ENCODE measurements around the gene TRIML2. TPM values are rescaled to one million over a fixed set of nuclear protein-coding genes. Genes with fewer than 3 reads are reported as not detected.
"Not testable (repeated sequence)": the region's sequence is repeated elsewhere in the genome, so short reads cannot be mapped to it uniquely, and the experiment has no call there.

Gene TRIML2
- total RNA-seq, 1 donor from 2014 or later = not detected

DNA sequence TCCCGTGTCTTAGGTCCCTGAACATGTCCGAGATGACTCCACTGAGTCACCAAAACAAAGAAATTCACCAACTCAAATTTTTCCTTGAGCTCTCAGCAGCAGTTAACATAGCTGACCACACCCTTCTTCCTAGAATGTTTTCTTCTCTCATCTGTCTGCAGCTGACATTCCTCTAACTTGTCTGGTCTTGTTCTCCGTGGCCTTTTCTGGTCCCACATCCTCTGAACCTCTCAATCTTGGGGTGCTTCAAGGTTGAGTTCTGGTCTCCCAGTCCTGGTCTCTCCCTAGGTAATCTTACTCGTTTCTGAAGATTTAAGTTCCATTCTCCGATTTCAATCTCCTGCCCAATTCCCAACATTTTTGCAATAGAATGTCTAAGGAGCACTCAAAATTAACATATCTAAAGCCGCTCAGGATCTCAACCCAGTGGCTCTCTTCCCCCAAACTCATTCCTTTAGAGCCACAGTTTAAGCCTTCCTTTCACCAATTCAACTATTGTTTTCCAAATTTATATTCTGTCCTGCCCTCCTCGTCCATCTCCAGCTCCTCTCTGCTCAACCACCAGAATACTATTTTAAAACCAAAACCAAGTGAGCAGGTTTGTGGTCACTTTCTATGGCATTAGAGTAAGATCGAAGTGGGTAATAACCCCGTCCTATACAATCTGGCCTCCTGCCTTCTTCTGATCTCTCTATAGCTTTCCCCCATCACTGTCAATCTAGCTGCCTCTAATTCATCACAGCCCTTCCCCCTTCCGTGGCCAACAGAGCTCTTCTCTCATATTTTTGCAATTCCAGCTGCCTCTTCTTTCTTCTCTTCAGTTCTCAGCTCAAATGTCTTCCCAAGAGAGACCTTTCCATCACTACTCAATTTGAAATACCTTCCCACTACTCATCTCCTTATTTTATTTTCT, 1.2 kb downstream of the TRIML2 start:
- peak; percentile 16 for DNase-seq

DNA sequence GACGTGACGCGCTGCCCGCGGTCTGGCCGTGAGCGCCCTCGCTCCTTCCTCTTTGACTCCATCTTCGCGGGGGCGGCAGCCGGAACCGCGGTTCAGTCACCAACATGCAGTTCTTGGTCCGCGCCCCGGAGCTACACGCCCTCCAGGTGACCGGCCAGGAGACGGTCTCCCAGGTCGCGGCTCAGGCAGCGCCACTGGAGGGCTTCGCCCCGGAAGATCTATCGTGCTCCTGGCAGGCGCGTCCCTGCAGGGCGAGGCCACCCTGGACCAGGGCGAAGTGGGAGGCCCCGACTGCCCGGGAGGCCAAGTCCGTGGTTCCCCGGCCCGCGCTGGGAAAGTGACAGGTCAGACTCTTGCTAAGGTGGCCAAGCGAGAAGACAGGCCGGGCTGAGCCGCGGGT, 2.9 kb downstream of the TRIML2 start:
- DNase-seq = no peak

- no peak for DNase-seq
These were observed 16.6 kb downstream of the TRIML2 start for GRCh38 chr4:188092824-188093223.

DNA sequence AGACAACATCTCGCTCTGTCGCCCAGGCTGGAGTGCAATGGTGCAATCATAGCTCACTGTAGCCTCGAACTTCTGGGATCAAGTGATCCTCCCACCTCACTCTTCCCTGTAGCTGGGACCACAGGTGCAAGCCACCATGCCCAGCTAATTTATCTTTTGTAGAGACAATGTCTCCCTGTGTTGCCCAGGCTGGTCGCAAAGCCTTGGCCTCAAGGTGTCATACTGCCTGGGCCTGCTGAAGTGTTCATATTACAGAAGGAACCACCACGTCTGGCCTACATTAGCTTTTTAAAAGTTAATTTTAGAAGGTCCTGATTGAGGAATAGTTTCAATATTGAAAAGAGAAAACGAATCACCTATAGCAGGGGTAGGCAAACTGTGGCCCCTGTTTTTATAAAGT, 22.5 kb downstream of the TRIML2 start:
- DNase-seq = no peak

DNA sequence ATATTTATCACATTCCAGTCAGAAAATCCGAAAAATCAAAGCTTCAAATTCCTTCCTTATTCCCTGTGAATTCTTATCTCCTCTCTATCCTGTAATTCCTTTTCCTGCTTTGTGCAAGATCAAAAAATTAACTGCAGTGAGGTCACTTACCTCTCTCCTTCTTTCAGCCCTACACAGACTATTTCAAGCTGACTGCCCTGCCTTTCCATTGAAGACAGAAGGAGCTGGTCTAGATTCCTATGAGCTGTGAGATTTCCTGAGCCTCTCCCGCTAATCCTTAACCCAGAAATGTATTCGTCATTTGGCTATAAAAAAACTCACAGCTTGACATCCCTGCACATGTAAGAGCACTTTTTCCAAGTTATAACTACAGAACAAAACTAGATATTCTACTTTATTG, 26.6 kb downstream of the TRIML2 start:
- DNase-seq = no peak

GRCh38 chr4:188078116-188078515, 31.3 kb downstream of the TRIML2 start:
- DNase-seq = no peak

DNA sequence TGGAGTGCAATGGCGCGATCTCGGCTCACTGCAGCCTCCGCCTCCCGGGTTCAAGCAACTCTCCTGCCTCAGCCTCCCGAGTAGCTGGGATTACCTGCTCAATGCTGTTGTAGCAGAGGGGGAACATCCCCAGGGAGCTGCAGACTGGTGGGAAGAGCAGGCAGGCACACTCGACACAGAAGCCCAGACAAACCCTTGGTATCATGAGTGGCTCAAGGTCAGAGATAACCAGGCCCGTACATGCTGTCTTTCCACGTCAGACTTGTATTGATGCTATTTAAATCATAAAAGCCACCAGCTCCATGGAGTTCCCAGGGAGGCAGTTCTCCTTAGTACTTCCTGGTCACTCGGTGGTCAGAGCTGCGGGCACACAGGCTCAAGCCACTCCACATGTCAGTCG, 33.2 kb downstream of the TRIML2 start:
- no peak for DNase-seq

- no peak for DNase-seq
These were observed 48.3 kb downstream of the TRIML2 start for GRCh38 chr4:188061083-188061482.

- peak; percentile 29 for DNase-seq
These were observed 56.1 kb downstream of the TRIML2 start for GRCh38 chr4:188053302-188053701.

DNA sequence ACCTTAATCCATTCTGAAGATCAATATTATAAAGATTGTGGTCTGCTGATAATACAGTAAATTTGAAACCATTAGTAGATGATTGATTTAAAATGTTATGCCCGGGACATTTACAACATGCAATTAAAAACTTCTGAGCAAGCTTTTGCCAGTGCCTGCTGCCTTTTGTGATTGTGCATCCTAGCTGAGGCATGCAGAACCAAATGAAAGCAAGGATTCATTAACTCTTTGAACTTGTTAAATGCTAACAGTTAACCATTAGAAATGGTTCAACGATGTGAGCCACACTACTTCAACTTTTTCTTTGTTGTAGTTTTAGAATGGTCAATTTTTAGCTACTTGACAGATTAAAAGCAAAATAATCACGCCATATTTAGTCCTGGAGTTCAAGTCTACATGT, 62.7 kb downstream of the TRIML2 start:
- DNase-seq = no peak

DNA sequence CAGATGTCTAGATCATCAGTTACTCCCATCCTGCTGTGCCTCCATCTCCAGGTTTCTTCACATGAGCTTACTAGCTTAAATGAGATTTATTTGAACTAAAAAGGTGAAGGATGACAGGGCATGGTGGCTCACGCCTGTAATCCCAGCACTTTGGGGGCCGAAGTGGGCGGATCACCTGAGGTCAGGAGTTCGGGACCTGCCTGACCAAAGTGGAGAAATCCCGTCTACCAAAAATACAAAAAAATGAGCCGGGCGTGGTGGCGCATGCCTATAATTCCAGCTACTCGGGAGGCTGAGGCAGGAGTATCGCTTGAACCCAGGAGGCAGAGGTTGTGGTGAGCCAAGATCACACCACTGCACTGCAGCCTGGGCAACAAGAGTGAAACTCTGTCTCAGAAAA, 63.9 kb downstream of the TRIML2 start:
- not testable (repeated sequence) for DNase-seq

DNA sequence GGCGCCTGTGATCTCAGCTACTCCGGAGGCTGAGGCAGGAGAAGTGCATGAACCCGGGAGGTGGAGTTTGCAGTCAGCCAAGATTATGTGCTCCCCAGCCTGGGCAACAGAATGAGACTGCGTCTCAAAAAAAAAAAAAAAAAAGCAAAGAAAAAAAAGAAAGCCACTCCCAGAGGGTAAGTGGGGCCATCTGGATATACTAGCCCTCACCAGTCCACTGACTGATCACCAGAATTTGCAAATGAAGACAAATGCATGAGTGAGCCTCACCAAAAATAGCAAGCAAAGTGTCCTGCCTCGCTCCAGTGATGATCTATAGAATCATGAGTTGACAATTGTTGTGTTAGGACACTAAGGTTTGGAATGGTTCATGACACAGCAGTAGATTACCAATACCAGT, 66.2 kb downstream of the TRIML2 start:
- no peak for DNase-seq

DNA sequence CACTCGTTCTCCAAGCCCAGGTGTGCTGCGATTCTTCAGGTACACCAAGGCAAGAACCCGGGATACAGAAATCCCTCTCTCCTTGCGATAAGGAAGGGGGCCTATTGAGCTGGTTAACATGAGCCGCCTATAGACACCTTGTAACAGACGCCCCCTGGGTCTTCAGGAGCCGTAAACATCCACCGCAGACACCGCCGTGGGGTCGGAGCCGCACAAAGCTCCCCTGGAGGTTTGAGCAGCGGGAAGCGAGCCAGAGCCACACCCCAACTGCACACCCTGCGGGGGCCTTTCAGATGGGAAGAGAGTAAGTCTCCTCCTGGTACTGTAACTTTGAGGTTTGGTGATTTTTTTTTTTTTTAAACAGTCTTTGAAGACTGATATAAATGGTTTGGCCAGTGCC, 67.2 kb downstream of the TRIML2 start:
- DNase-seq = no peak

DNA sequence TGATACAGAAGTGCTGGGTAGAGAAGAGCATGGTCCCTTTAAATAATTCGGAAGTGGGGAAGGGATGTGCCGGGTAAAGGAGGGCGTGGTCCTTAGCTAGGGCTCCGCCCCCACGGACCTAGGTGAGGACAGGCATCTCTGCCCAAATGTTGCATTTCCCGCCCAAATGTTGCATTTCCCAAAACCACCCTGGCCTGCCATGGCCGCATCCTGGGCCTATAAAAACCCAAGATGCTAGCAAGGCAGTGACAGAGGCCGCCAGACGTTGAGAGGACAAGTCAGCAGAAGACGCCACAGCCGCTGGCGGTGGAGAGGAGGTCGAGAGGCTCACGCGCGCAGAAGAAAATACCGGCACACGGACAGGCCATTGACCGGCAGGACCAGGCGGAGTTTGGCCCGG, 67.7 kb downstream of the TRIML2 start:
- no peak for DNase-seq

Small RNA genes within 50 kb of the gene (small RNA-seq; reads per million reads assigned to genes)
- gene RNU6-173P (ENCODE audit: low replicate concordance) = not detected

Other genes starting within 250 kb of the TRIML2 start
- 0.10 TPM for gene ZFP42, start 113.8 kb downstream of the TRIML2 start, total RNA-seq
- gene TRIML1, start 29.8 kb upstream of the TRIML2 start, total RNA-seq = not detected